Lower leg skin (tissue), 3 donors: ENCODE data around the gene C1orf116.

ENCODE experiments used
- POLR2A ChIP-seq, 2 donors: fragments of 450-650 bp; IDR thresholded peaks; one replicate each; pipeline ENCODE4 v1.6.1; 2016 to 2017; ENCODE audit warnings: antibody characterized with exemption in 2 of 2, mild to moderate bottlenecking in 1 of 2, moderate library complexity in 1 of 2
- TF ChIP-seq, protein P1 (sequence below), 3 donors: fragments of 450-650 bp; IDR thresholded peaks; one replicate each; pipeline ENCODE4 v1.5.1; 2016; ENCODE audit warnings: antibody characterized with exemption in 3 of 3, mild to moderate bottlenecking in 3 of 3, moderate library complexity in 2 of 3

- TF ChIP-seq, protein P1, sequence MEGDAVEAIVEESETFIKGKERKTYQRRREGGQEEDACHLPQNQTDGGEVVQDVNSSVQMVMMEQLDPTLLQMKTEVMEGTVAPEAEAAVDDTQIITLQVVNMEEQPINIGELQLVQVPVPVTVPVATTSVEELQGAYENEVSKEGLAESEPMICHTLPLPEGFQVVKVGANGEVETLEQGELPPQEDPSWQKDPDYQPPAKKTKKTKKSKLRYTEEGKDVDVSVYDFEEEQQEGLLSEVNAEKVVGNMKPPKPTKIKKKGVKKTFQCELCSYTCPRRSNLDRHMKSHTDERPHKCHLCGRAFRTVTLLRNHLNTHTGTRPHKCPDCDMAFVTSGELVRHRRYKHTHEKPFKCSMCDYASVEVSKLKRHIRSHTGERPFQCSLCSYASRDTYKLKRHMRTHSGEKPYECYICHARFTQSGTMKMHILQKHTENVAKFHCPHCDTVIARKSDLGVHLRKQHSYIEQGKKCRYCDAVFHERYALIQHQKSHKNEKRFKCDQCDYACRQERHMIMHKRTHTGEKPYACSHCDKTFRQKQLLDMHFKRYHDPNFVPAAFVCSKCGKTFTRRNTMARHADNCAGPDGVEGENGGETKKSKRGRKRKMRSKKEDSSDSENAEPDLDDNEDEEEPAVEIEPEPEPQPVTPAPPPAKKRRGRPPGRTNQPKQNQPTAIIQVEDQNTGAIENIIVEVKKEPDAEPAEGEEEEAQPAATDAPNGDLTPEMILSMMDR (IDR thresholded peaks at IDR 0.05): no peak
- no peak for TF ChIP-seq POLR2A (IDR thresholded peaks at IDR 0.05)
These were observed 808 bp downstream of the C1orf116 start for GRCh38 chr1:207031632-207032264.
